ENCODE data around the gene DGKI.

DNA sequence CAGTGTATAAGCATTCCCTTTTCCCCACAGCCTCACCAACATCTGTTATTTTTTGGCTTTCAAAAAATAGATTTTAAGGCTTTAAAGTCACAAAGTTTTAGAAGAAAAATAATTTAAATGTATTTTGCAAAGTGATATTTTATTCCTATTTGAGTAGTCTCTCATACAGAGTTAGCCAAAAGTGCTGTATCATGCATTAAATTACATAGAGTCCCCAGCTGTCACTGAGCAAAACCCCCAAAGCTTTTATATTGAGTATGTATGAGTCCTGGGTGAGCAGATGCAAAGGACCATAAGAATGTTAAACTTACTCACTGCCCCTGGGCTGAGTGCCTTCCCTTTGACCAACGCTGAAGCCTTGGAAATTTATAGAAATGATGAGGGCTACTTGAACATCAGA lies 432.9 kb downstream of the DGKI start:
- TF ChIP-seq CTCF (IDR thresholded peaks at IDR 0.05), result no peak
- no peak for TF ChIP-seq POLR2A (IDR thresholded peaks at IDR 0.05)
- no peak for TF ChIP-seq POLR2AphosphoS5 (IDR thresholded peaks at IDR 0.05)

All from stomach (tissue), 4 donors.